Stimulated activated CD4-positive, alpha-beta T cell treated with anti-CD3 and anti-CD28 coated beads, Interleukin-1b, Interleukin-23, amount 100 ng/mL, for 4 hours (primary cell): Measurements from ENCODE around the gene HOXB4.

Experiments used
- DNase-seq, 2 donors: peaks; one replicate each; pipeline ENCODE4 v3.0.0-alpha.2; 2020; ENCODE audit warnings: low read depth in 2 of 2

HOXB4 gene

DNA sequence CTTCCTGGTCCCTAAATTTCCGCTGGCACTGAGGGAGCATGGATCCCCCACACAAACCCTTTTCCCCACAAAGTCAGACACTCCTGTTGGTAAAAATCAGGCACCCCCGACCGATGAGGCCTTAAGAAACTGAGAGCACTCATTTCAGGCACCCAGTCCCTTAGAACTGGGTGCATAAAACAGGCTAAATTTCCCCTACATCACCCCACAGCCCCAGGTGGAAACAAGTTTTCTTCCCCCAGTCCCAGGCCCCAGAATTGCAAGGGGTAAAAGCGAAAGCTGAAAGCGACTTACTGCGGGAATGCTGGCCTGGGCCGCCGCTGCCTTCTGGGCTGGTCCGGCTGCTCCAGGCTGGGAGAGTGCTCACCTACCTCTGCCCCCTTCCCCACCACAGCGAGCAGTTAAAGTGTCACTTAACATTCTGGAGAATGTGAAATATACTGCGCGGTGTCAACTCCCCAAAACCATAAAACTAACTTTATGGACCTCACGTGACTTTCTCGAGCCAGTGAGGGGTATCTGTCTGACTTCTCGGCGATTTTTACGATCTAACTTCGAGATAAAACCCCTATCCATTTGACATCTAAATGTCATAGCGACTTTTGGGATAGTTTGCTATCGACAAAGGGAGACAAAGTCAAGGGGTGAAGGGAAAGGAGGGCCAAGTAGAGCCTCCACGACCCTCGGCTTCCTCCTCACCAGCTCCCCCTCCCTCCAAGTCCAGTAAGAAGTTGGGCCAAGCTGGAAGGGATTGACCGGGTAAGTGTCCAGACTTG, 11.9 kb upstream of the HOXB4 start, which contains the start of gene HOXB3:
Gene HOXB3 (minus strand): TSS at position 411 of the 776 bp plus-strand sequence. CDS start 37,767 bp downstream, outside the sequence.
- DNase-seq = no peak

DNA sequence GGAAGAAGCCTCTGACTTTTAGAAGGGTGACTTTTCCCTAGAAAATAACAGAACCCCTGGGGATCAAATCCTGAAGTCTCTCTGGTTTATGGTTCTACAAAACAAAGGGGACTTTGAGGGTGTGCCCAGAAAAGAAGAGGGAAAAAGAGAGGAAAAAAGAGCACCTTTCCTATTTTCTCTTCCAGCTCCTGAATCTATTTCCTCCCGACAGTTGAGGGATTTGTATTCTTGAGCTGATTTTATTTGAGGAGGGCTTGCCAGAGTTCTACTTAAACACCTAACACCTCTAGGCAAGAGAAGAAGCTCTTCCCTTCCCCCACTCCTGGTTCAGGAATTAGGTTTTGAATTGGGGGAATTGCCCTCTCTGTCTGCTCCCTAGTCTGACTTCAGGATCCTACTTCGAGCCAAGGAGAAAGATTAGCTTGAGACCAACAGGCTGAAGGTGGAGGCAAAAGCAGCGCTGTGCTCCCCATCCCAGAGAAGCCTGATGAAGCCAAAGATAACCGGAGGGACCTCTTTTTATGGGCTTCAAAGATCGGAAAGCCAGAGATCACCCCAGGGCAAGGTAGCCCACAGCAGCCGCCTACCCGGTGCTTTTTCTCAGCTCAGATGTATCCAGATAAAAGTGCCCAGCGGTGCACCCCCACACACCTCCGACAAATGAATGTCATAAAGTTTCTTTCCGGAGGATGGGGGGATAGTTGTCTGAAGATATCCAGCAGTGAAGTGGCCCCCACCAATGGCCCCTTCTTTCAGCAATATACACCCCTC, 11.1 kb upstream of the HOXB4 start:
- no peak for DNase-seq

DNA sequence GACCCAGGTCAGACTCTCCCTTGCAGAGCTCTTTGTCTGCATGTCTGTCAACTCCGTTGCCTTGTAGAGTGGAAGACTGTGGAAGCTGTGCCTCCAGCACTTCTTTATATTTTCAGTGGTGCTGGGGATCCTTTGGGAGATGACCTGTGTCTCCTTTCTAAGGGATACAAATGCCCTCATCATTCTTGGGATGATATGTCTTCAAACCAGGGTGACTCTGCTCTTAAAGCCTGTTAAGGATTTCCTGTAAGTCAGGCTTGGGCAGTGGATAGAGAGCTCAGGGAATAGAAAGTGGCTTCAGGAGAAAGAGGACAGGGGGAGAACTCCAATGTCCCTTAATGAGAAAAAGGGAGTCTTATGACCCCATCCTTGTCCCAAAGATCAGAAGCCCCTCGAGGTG, 10.4 kb upstream of the HOXB4 start:
- DNase-seq = no peak

DNA sequence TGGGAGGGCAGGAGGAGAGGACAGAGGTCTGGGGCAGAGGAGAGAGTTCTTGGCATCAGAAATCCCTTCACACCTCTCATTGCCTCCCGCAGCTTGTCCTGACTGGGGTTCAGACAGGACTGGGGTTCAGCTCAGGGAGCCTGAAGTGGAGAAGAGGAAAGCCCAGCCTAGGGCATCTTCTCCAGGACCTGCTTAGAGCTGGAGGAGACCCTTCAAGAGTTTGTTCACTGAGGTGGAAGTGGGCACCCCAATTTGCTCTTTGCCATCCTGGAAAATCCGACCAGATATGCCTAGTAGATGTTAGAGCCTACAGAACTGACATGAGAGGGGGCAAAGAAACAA, 9.9 kb upstream of the HOXB4 start:
- no peak for DNase-seq

DNA sequence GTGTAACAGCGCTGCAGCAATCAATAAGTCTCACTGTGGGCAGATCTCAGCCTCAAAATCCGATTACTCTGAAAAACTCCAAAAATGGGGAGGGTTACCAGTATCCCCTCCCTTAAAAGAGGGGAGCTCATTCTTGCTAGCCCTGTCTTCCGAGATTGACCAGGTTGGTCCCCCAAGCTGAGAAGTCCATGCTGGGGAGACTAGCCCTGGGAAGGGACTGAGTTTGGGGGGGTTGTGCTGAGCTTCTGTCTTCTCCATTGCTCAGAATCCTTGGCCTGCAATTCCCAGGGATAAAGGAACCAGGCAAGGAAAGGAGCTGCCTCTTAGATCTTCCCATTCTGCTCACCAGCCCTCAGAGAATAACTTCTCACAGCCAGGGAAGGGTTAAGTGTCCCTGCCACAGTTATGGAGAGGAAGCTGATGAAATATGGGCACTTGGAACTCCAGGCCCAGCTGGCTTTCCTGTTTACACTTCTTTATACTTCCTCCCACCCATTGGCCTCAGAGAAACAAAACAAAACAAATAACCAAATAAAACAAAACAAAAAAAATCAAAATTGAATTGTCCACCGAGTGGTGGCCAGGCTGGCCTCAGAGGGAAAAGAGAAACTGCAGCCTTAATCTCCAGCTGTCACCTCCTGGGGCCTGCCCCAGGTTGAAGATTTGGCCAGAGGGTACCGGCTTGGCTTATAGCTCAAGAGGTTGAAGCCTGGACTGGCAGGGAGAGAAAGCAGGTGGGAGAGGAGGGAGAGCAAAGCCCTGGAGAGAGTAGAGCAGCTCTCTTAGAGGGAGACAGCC, 9.3 kb upstream of the HOXB4 start:
- no peak for DNase-seq

DNA sequence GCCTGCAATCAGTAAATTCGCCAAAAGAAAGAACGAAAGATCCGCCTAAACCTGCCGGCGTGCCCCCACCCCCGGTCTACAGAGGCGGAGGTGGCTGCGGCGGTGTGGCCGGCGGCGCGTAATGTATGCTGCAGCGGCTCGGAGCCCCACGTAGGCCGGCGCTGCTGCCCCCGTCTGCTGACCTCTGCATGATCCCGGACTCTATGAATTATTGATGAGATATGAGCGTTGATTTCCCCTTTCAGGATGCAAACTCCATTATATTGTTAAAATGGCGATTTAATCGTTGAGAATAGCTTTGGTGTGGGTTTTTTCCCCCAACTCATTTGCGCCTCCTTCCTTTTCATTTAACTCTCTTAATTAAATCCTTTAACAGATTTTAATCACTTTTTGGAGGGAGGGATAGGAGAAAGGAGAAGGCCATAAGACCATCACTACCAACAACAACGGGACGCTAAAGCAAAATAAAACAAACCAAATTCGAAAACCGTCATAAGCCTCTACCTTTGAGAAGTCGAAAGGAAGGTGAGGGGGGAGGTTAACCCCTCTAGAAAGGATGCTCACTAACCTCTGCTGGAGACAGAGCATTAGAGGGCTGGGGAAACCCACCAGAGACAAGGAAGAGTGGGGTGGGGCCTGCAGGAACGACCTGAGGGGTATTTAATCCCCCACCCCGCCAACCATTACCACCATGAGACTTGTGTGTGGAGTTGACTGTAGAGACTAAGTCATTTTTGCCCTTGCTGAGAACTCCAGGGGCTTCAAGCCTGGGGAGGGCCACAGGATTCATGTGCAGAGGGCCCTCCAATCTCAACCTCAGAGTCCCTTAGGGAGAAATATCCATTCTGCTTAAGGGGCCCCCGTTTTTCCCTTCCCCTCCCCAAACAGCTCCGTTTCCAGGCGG, 8.5 kb upstream of the HOXB4 start:
- DNase-seq = peak in 1 of 2 donors; percentile 29

DNA sequence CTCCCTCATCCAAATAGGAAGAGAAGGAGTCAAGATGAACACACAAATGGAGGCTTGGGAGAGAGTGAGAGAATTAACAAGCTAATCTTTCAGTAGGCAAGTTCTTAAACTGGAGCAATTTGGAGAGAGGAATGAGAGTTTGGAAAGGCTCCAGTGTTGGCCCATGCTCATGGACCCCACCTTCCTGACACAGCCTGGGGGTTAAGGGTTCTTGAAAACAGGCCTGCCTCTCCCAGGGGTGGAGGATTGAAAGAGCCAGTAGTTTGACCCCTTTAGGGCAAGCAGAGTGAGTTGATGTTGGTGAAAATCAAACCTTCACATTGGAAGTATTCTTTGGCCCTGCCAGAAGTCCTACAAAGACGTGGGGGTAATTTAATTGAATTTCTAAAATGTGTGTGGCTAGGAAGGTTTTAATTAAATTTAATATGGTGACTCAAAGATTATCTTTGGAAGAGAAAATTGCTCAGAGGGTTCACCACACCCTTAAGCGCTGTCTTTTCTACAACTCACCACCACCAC, 6.1 kb upstream of the HOXB4 start:
- no peak for DNase-seq

DNA sequence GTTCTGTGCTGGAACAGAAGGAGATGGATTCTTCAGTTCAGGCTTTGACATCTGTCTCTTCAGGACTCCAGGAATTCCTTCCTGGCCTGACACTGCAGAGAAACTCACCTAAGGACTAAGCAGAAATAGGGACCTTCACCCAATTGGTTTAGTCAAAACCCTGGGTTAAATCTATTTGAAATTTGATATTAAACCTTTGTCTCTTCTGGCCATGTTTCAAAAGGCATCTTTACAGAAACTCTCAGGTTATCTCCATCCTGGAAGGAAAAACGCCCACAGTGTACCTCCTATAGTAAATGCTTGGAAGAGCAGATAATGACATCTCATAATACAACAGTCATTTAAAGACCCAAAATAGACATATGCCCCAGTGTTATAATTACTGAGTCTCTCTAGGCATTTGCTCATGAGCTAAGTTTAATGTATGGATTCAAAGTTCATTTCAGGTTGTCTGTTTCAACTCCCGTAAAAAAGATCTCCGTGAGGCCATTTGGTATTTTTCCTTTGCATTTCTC, 5.6 kb upstream of the HOXB4 start:
- DNase-seq = no peak

DNA sequence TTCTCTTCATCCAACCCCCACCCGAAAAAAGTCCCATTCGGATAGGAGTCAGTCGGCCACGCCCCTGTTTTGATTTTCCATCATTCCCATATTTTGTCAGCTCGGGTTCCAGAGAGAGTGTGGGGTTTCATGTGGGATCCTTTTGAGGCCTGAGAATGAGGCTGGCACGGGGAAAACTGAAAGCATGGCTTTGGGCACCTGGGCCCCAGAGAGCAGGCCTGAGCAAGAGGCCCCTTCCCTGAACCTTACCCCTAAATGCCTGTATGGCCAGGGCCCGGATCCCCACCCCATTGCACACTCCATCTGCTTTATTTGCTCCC, 4.6 kb upstream of the HOXB4 start:
- no peak for DNase-seq

DNA sequence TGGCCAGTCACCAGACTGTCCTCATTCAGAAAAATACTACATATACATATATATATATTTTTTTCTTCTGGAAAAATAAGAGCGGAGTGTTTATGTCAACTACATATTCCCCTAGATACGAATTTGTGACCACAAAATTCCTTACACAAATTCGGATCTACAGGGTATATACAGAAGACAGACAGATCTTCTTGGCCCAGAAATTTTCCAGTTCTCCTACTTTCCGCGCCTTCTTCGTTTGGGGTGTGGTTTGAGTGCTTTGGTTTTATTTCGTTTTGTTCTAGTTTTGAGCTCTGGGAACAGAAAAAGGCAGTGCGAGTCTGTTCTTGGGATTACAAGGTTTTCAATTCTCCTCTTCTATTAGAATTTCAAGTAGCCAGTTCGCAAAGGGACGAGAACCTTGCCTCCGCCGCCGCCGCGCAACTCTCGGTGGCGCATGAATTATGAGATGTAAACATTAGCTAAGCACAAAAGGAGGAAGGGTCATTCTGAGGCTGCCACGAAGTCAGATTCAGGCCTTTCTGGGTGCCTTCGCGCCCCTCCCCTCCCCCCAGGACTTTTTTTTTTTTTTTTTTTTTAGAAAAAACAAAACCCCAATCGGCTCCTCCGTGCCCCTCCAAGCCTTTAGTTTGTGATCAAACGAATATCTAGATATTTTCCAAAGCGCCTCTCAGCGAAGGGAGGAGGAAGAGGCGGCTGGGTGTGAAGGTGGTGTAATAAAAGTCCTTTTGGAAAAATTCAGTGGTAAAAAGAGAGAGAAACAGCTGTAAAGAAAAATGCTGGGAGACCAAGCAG, 1.8 kb upstream of the HOXB4 start:
- DNase-seq = no peak

DNA sequence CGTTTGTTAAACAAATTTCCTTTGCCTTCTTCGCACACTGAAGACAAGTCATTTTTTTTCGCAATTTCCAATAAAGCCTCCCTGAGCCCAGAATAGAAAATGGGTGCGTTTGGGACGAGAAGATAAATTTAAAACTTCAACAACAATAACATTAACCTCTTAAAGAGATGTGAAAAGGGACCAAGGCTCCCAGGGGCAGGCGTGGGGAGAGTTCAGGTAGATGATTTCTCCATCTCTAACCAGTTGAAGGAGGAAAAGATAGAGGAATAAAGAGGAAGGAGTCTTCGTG, 1.3 kb upstream of the HOXB4 start:
- DNase-seq = no peak

DNA sequence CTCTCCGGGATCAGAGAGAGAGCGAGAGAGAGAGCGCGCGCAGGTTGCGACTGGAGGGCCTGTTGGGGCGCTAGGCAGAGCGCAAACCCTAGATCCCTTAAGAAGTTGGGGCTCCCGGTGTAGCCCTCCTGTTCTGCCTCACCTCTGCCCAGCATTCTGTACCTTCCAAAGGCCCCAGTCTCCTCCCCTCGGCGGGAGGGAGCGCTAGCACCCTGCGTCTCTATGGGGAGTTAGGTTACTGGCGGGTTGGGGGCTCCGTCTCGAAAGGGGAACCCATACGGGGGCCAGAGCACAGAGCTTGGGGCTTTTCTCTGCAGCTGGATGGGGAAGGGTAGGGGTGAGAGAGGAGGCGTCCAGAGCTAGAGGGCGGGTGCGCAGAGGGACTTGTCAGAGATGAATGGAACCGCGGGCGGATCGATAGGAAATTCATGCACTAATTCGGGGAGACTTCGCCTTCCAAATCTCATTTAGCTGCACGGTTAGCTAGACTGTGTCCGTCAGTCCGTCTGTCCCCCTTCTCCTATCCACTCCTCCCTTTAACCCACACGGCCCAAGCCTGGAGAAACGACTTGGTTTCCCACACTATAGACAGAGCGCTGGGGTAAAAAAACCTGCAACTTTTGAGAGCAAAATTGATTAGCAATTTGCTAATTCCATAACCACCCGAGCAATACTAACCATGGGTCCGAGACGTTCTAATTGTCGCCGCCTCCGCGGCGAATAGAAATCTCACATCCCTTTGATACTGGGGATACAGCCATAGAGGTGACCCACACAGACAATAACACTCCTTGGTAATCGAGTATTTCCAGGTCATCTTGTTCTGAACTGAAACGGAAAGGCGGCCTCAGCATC, 693 bp upstream of the HOXB4 start:
- no peak for DNase-seq

DNA sequence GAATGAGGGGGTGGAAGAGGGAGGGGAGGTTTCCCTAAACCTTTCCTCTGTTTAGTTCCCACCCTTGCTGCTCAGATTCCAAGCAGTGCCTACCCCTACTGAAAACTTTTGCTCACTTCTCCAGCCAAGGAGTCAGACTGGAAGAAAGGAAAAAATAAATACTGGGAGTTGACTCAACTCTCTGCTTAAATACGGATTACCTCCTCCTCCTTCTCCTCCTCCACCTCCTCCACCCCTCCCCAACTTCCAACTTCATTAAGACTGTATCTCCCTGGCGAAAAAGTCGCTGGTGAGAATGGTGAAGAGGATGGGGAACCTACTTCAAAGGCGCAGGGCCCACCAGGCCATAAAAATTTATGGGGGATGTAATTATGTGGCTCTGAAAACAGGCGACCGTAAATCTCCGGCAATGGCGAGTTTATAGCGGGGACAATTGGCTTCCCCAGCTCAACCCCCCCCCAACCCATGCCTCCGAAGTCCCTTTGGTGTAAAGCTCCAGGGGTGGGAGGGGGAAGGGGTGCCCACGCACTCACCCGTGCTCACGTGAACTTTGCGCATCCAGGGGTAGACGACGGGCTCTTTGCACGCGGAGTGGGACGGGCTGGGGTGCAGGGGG, 712 bp downstream of the HOXB4 start:
- DNase-seq = no peak

DNA sequence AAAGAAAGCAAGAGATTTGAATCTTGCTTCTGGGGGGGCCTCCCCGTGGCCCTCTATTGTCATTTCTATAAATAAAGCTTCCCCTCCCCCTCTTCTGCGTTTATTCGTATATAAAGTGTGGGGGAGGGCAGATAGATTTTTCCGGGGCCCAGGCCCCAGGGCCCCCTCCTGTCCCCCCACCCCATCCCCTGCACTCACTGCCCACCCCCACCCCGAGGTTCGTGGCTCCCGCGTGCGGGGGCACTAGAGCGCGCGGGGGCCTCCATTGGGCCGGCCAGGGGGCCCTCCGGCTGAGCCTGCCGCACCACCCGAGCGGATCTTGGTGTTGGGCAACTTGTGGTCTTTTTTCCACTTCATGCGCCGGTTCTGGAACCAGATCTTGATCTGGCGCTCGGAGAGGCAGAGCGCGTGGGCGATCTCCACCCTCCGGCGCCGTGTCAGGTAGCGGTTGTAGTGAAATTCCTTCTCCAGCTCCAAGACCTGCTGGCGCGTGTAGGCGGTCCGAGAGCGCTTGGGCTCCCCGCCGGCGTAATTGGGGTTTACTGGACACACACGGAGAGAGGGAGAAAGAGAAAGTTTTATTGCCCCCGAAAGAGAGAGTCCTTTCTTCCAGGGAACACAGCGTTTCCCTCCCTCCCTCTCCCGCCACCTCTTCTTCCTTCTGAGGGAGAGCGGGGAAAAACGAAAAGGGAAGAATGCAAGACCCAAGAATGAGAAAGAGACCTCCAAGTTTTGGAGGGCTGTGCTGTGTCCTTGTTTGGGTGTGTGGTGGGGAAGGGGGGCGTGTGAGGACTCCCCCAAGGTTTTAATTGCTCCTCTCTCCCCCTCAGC, 1.5 kb downstream of the HOXB4 start:
- DNase-seq = no peak

DNA sequence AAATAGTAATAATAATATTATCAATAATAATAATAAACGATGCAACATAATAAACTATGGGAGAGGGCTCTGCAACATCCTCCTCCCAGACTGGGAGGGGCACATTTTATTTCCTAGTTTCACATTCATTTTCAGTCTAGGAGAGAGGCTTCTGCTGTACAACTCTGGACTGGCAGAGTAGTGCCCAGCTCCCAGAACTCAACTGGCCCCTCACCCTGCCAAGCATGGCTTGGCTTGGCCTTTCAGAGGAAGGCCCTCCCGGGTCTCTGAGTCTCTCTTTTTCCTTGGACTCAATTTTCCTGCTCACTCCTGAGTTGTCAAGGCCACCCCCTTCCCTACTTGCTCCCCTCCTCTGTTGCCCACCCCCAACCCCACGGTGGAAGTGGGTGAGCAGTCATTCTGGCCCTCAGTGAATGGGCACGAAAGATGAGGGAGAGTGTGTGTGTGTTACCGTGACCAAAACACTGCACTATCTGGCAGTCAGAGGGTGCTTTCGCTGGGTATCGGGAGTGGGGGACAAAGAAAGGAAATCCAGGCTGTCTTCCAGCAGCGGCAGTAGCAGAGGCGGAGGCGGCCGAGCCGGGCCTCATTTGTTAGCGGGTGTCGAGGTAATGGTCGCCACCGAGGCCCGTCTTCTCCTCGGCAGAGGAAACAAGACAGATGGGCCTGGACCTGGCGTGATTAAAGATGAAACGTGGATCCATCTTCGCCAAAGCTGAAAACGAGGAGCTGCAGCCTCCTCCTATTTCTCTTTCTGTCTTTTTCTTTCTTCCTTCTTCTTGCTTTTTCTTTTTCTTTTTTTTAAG, 2.3 kb downstream of the HOXB4 start:
- no peak for DNase-seq

DNA sequence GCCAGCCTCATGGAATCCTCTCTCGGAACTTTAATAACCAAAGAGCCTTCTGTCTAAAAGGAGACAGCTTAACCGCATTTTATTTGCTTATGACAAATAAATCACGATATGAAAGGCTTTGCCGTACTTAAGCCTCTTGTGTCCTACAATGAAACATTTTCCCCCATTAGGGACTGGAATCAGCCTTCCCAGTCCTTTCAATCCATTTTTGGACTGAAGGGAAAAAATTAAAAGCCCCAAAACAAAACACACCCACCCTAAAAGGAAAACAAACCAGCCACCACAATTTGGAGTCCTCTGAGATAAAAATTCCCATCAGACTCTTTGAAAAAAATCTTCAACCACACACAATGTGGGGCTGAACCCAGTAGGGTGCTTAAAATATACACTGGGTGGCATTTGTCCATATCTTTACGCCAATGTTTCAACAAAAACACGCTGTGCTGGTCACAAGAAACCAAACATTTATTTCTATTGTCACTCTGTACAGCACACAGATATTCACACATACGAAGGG, 3.0 kb downstream of the HOXB4 start:
- DNase-seq = no peak

DNA sequence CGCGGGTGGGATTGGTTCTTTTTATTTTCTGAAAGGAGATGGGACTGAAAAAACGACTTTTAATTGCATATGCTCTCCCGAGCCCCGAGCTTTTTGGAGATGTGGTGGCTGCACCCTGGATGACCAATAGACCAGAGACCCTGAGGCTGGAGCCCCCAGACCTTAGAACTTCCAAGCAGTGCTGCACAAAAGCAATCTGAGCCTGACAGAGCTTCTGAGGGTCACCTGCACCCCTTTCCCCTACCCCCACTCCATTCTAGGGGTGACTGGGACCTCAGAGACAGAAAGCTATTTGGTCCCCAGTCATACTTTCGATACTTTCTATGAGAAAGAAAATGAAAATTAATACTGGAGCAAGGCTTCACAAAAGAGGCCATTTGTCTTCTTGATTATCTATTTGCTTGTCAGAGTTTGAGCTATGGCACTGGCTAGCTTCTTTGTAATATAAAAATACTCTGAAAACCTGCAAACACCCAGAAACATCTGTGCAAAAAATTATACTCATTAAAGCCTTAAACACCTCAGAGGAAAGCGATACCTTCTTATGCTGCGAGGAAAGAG, 3.6 kb downstream of the HOXB4 start:
- no peak for DNase-seq
